Renal cortical epithelial cell (primary cell): ENCODE data around the gene TRPM4. TPM values are rescaled to one million over a fixed set of nuclear protein-coding genes. Genes with fewer than 3 reads are reported as not detected.
A peak's percentile ranks its signal among the peaks of the same experiment; 100 is the strongest.
"Not testable (repeated sequence)": the region's sequence is repeated elsewhere in the genome, so short reads cannot be mapped to it uniquely, and the experiment has no call there.

Experiments used
- DNase-seq: peaks from one replicate; pipeline ENCODE4 v3.0.0-alpha.2; 2011; ENCODE audit warnings: low read depth
- total RNA-seq: library from RNA; depleted of rRNA; stranded (reverse); fragments of >200 nt; gene quantifications from 2 replicates; pipeline ENCODE4 v1.2.3, GENCODE V29; 2014

TRPM4 gene
- total RNA-seq, 1 donor from 2014 or later = 30.4 TPM

GRCh38 chr19:49190781-49191180, 33.2 kb downstream of the TRPM4 start:
- DNase-seq = no peak

- no peak for DNase-seq
These were observed 36.3 kb downstream of the TRPM4 start for GRCh38 chr19:49193822-49194394.

- DNase-seq = no peak
These were observed 36.8 kb downstream of the TRPM4 start for GRCh38 chr19:49194408-49194807.

- no peak for DNase-seq
These were observed 39.1 kb downstream of the TRPM4 start for GRCh38 chr19:49196527-49197240.

- DNase-seq = no peak
These were observed 42.8 kb downstream of the TRPM4 start for GRCh38 chr19:49200238-49200862.

- no peak for DNase-seq
These were observed 43.5 kb downstream of the TRPM4 start for GRCh38 chr19:49201042-49201441.

GRCh38 chr19:49205114-49205513, 47.5 kb downstream of the TRPM4 start:
- DNase-seq = no peak

- DNase-seq = not testable (repeated sequence)
These were observed 51.9 kb downstream of the TRPM4 start for GRCh38 chr19:49209502-49209901.

- no peak for DNase-seq
These were observed 52.7 kb downstream of the TRPM4 start for GRCh38 chr19:49210108-49210900.

- DNase-seq = no peak
These were observed 53.4 kb downstream of the TRPM4 start for GRCh38 chr19:49210901-49211451.

- no peak for DNase-seq
These were observed 54.6 kb downstream of the TRPM4 start for GRCh38 chr19:49212016-49212701.

GRCh38 chr19:49213791-49214190, 56.2 kb downstream of the TRPM4 start:
- no peak for DNase-seq

GRCh38 chr19:49214701-49215100, 57.1 kb downstream of the TRPM4 start:
- no peak for DNase-seq

GRCh38 chr19:49216071-49216470, 58.5 kb downstream of the TRPM4 start:
- peak; percentile 27 for DNase-seq

- DNase-seq = no peak
These were observed 59.8 kb downstream of the TRPM4 start for GRCh38 chr19:49217382-49217781.

- DNase-seq = no peak
These were observed 64.4 kb downstream of the TRPM4 start for GRCh38 chr19:49222011-49222410.

- DNase-seq = no peak
These were observed 64.9 kb downstream of the TRPM4 start for GRCh38 chr19:49222528-49222927.

- no peak for DNase-seq
These were observed 65.9 kb downstream of the TRPM4 start for GRCh38 chr19:49223472-49223871.

GRCh38 chr19:49224441-49224840, 66.8 kb downstream of the TRPM4 start:
- not testable (repeated sequence) for DNase-seq

GRCh38 chr19:49224879-49225278, 67.3 kb downstream of the TRPM4 start:
- peak; percentile 42 for DNase-seq

- DNase-seq = no peak
These were observed 71.8 kb downstream of the TRPM4 start for GRCh38 chr19:49229416-49229815.
